GM12891 (cell line): ENCODE measurements around the gene DTNBP1.

Experiments used
- POLR2A ChIP-seq: IDR thresholded peaks from 2 replicates; pipeline ENCODE4 v1.6.1; 2011; ENCODE audit warnings: low read depth, low read length, control low read depth
- POLR2AphosphoS5 ChIP-seq: IDR thresholded peaks from 2 replicates; pipeline ENCODE4 v1.6.1; 2011; ENCODE audit warnings: low read depth, low read length, control low read depth
- TAF1 ChIP-seq: IDR thresholded peaks from 2 replicates; pipeline ENCODE4 v1.6.1; 2011; ENCODE audit warnings: low read depth, low read length, control low read depth

GRCh38 chr6:15705981-15706380 lies 43.2 kb upstream of the DTNBP1 start:
- TF ChIP-seq TAF1 (no peak), POLR2AphosphoS5 (no peak), POLR2A (no peak)
